ENCODE data around the gene GOLGA5. TPM values are rescaled to one million over a fixed set of nuclear protein-coding genes. Genes with fewer than 3 reads are reported as not detected.

GOLGA5 gene
- total RNA-seq, 1 donor from 2014 or later: 29.7 TPM

DNA sequence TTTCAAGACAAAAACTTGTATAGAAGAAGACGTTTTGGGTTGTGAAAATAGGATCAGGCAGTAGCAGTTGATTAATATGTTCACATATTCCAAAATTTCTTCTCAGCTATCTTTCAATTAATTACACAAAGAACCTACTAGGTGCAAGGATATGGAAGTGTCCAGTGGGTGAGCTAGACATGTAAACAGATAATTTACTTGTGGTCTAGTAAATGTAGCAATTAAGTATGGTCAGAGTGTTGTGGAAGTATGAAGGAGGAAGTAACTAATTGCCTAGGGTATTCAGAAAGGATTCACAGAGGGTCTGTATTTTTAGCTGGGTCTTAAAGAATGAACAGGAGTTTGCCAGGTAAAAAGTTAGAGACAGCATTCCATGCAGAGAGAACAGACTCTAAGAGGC, 5.9 kb downstream of the GOLGA5 start:
- Mint-ChIP-seq H3K4me3 (ENCODE audit: low read depth) (no peak overlapping the region), H3K9me3 (ENCODE audit: low read depth) (no peaks in the 10 kb centered on the region), H3K27ac (peak overlapping the region; percentile 67), H3K27me3 (no peaks in the 10 kb centered on the region), H3K4me1 (ENCODE audit: low read depth) (peaks cover 16% of the 10 kb centered on the region), H3K36me3 (ENCODE audit: insufficient read depth) (peaks cover 12% of the 10 kb centered on the region)
- TF ChIP-seq, protein P1, sequence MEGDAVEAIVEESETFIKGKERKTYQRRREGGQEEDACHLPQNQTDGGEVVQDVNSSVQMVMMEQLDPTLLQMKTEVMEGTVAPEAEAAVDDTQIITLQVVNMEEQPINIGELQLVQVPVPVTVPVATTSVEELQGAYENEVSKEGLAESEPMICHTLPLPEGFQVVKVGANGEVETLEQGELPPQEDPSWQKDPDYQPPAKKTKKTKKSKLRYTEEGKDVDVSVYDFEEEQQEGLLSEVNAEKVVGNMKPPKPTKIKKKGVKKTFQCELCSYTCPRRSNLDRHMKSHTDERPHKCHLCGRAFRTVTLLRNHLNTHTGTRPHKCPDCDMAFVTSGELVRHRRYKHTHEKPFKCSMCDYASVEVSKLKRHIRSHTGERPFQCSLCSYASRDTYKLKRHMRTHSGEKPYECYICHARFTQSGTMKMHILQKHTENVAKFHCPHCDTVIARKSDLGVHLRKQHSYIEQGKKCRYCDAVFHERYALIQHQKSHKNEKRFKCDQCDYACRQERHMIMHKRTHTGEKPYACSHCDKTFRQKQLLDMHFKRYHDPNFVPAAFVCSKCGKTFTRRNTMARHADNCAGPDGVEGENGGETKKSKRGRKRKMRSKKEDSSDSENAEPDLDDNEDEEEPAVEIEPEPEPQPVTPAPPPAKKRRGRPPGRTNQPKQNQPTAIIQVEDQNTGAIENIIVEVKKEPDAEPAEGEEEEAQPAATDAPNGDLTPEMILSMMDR (IDR thresholded peaks at IDR 0.05; ENCODE audit: unreplicated experiment): no peak
- no peak for DNase-seq (ENCODE audit: low spot score, unreplicated experiment)

DNA sequence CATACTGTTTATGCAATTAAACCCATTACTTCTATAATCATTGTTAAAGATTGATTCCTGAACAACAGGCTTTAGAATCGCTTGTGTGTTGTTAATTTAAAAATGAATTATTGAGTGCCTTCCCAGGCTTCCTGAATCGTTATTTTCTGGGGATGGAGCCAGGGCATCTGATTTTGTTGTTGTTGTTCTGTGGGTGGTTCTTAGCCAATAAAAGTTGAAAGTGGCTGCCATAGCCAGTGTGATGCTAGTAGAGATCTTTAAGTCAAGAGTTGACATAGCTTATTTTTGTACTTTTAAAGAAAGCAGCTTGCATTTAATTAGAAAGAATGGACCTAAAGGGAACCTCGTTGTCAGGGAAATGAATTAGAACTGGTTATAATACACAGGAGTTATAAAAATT, 6.4 kb downstream of the GOLGA5 start:
- no peak for DNase-seq (ENCODE audit: low spot score, unreplicated experiment)
- H3K27ac Mint-ChIP-seq: no peak overlapping the region

DNA sequence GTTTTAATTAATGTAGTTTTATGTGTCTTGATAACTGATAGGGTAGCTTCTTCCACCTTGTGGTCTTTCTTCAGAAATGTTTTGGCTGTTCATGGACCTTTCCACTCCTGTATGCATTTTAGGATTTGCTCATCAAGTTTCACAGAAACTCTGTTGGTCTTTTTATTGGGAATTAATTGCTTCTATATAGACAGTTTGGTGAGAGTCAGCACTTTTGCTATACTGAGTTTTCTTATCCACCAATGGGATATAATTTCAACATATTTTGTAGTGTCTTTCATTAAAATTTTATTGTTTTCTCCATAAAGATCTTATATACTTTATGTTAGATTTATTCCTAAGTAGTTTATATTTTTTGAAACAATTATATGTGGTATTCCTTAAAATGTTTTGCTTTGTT, 7.8 kb downstream of the GOLGA5 start:
- H3K4me1 Mint-ChIP-seq (ENCODE audit: low read depth): peaks cover 6% of the 10 kb centered on the region
- no peak overlapping the region for H3K4me3 Mint-ChIP-seq (ENCODE audit: low read depth)
- TF ChIP-seq, protein P1 (IDR thresholded peaks at IDR 0.05; ENCODE audit: unreplicated experiment): no peak
- no peaks in the 10 kb centered on the region for H3K27me3 Mint-ChIP-seq
- H3K36me3 Mint-ChIP-seq (ENCODE audit: insufficient read depth): peaks cover 15% of the 10 kb centered on the region
- no peaks in the 10 kb centered on the region for H3K9me3 Mint-ChIP-seq (ENCODE audit: low read depth)
- H3K27ac Mint-ChIP-seq: no peak overlapping the region
- DNase-seq (ENCODE audit: low spot score, unreplicated experiment): no peak

More for the DNA sequence above, 6.4 kb downstream of the GOLGA5 start:
- Mint-ChIP-seq H3K27me3 (no peaks in the 10 kb centered on the region), H3K9me3 (ENCODE audit: low read depth) (no peaks in the 10 kb centered on the region), H3K4me3 (ENCODE audit: low read depth) (no peak overlapping the region), H3K36me3 (ENCODE audit: insufficient read depth) (peaks cover 12% of the 10 kb centered on the region), H3K4me1 (ENCODE audit: low read depth) (peaks cover 10% of the 10 kb centered on the region)
- TF ChIP-seq, protein P1 (IDR thresholded peaks at IDR 0.05; ENCODE audit: unreplicated experiment): no peak

DNA sequence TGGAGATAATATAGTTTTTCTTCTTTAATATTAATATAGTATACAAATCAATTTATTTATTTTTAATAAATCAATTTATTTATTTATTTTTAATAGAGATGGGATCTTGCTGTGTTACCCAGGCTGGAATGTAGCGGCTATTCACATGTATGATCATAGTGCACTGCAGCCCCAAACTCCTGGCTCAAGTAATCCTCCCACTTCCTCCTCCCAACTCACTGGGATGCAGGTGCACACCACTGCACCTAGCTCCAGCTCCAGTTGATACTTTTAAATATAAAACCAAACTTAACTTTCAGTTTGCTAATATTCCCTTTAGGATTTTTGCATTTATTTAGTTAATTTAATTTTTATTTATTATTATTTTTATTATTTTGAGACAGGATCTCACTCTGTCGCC, 8.6 kb downstream of the GOLGA5 start:
- no peak for DNase-seq (ENCODE audit: low spot score, unreplicated experiment)
- peaks cover 6% of the 10 kb centered on the region for H3K4me1 Mint-ChIP-seq (ENCODE audit: low read depth)
- TF ChIP-seq, protein P1 (IDR thresholded peaks at IDR 0.05; ENCODE audit: unreplicated experiment): no peak
- H3K27me3 Mint-ChIP-seq: no peaks in the 10 kb centered on the region
- H3K27ac Mint-ChIP-seq: no peak overlapping the region
- H3K36me3 Mint-ChIP-seq (ENCODE audit: insufficient read depth): peaks cover 19% of the 10 kb centered on the region
- H3K4me3 Mint-ChIP-seq (ENCODE audit: low read depth): no peak overlapping the region
- H3K9me3 Mint-ChIP-seq (ENCODE audit: low read depth): no peaks in the 10 kb centered on the region

DNA sequence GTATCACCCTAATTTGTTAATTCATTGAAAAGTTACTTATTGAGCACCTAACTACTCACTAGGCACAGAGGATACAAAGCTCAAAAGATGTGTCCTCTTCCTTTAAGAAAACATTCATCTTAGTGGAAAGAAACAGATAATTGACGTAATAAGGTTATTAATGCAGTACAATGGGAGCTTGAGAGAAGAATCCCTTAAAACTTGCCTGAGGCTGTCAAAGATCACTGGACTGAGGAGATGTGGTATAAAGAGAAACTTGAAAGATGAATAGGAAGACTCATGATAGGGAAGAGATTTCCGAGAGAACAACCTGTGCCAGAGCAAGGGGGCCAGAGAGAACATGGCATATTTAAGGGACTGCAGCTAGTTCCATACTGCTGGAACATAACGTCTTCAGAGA, 19.1 kb downstream of the GOLGA5 start:
- Mint-ChIP-seq H3K36me3 (ENCODE audit: insufficient read depth) (peaks cover 11% of the 10 kb centered on the region), H3K9me3 (ENCODE audit: low read depth) (no peaks in the 10 kb centered on the region), H3K27me3 (no peaks in the 10 kb centered on the region), H3K27ac (no peak overlapping the region), H3K4me1 (ENCODE audit: low read depth) (peaks cover 1% of the 10 kb centered on the region), H3K4me3 (ENCODE audit: low read depth) (no peak overlapping the region)
- TF ChIP-seq, protein P1 (IDR thresholded peaks at IDR 0.05; ENCODE audit: unreplicated experiment): no peak
- no peak for DNase-seq (ENCODE audit: low spot score, unreplicated experiment)

Data from progenitor cell of endocrine pancreas (in vitro differentiated cells).